GM21786 (cell line): ENCODE data around the gene FDCSP.
"Not testable (repeated sequence)": the region's sequence is repeated elsewhere in the genome, so short reads cannot be mapped to it uniquely, and the experiment has no call there.

Experiments used
- ATAC-seq: cut with Tn5 transposase; IDR thresholded peaks from one replicate; pipeline ENCODE4 v1.9.1; 2021; ENCODE audit not compliant: unreplicated experiment

The FDCSP gene

DNA sequence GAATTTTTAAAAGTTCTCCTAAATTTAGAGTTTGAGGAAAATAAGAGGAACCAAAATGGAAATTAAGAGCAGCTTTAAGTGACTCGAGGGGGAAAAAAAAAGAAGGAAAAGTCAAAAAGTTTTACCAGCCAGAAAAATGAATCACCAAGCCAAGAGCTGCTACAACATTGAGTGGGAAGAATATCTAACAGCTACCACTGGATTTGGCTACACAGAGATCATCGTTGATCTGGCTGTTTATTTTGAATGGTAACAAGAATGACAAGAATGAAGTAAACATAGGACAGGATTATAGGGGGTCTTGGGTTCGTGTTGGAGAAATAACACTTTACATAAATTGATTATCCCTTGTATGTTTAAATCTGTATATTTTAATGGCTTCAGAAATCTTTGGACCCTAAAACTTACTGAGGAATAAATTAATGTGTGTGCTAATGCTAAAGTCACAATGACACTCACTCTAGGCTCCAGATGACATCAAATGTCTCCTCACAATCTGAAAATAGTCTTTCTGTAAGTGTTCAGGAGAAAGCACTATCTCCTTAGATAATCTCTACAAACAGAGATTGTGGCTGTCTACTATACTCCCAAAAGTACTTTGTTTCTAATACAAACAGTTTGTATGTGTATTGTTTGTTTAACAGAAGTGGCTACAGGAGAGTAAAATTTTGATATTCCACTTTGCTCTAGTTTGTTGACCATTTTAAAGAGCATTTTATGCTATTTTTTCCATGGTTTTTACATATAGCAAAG lies 13.4 kb downstream of the FDCSP start:
- ATAC-seq = no peak

- no peak for ATAC-seq
These were observed 14.1 kb downstream of the FDCSP start for GRCh38 chr4:70239884-70240591.

GRCh38 chr4:70242297-70242696 lies 16.4 kb downstream of the FDCSP start, which contains the start of gene CSN3:
Gene CSN3 (plus strand): TSS chr4:70242597. CDS start chr4:70244820, 2,223 bp downstream.
- not testable (repeated sequence) for ATAC-seq

- ATAC-seq = no peak
These were observed 17.2 kb downstream of the FDCSP start for GRCh38 chr4:70243091-70243490.

DNA sequence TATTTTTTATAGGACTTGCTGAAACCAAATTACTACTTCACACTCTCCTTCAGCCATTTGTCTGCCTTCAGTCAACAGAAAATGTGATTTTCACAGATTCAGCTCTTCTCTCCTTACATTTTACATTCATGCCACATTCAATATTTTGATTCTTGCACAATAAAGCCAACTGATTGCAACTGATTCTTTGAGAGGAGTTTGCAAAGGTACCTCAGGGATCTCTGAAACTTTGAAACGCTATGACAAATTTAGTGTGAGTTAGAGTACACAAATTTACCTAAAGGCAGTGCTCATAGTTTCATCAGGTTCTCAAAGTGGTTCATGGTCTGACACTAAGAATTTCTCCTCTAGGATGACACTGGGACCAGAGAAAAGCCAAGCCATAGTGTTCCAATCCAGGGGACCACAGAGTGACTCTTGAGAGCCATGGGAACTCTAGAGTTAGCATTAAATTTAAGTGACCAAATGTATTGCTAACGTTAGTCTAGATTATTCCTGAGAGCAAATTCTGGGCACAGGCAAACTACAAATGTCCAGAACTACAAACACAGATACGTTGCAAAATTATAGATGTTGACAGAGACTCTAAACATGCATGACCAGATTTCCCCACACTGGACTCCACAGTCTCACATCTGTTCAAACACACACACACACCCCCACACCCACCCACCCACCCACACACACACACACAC lies 25.5 kb downstream of the FDCSP start:
- ATAC-seq = no peak

DNA sequence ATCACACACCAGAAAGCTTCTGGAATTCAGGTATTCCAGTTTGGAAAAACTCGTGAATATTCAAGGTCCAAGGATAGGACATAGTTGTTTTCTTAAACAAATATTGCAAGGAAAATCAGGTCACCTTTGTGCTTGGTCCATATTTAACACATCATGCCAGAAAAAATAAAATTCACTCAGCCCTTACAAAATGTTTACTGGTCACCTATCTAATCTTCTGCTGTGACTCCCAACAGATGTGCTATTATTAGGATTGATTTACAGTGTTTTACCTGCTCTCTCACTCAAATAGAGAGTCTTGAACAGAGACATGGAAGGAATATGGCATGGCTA lies 26.0 kb downstream of the FDCSP start:
- ATAC-seq = no peak

GRCh38 chr4:70269674-70270073 lies 43.8 kb downstream of the FDCSP start:
- ATAC-seq = no peak

GRCh38 chr4:70277121-70277520 lies 51.2 kb downstream of the FDCSP start:
- ATAC-seq = no peak

- no peak for ATAC-seq
These were observed 54.6 kb downstream of the FDCSP start for GRCh38 chr4:70280567-70280966.
